H1 (cell line): Measurements from ENCODE around the gene HAO2.

ENCODE experiments used
- CHD1 ChIP-seq: IDR thresholded peaks from 2 replicates; pipeline ENCODE4 v1.6.1; 2012; ENCODE audit warnings: low read depth, low read length, improper control_type of control experiment
- CTCF ChIP-seq, 3 experiments: IDR thresholded peaks; 1 replicate in 2 of 3; 2 replicates in 1 of 3; pipeline versions ENCODE4 v1.5.1 to v1.6.1; 2011; ENCODE audit warnings: low read length in 3 of 3, mild to moderate bottlenecking in 3 of 3, inconsistent platforms in 2 of 3, low read depth in 1 of 3, moderate library complexity in 1 of 3; ENCODE audit not compliant: insufficient read depth in 1 of 3; ENCODE audit errors: control extremely low read depth in 1 of 3
- EZH2 ChIP-seq: fragments of 200-600 bp; sonication (generic); IDR thresholded peaks from 2 replicates; pipeline ENCODE4 v1.7.1; 2012; ENCODE audit warnings: low read depth, mild to moderate bottlenecking, moderate library complexity, low read length, inconsistent platforms; ENCODE audit not compliant: severe bottlenecking
- GTF2F1 ChIP-seq: IDR thresholded peaks from 2 replicates; pipeline ENCODE4 v1.6.1; 2012; ENCODE audit warnings: low read depth, low read length, improper control_type of control experiment, borderline replicate concordance
- NANOG ChIP-seq: IDR thresholded peaks from 2 replicates; pipeline ENCODE4 v1.6.1; 2011; ENCODE audit warnings: low read length, low read depth, mild to moderate bottlenecking, inconsistent platforms; ENCODE audit not compliant: insufficient read depth, poor library complexity, severe bottlenecking
- PHF8 ChIP-seq: fragments of 200-600 bp; sonication (generic); conservative IDR thresholded peaks from 2 replicates; pipeline ENCODE4 v1.7.1; 2012; ENCODE audit warnings: low read depth, mild to moderate bottlenecking, inconsistent platforms, low read length, moderate library complexity
- POLR2A ChIP-seq, 2 experiments: IDR thresholded peaks; 1 replicate in 1 of 2; 2 replicates in 1 of 2; pipeline ENCODE4 v1.6.1; 2011; ENCODE audit warnings: low read depth in 2 of 2, low read length in 2 of 2, mild to moderate bottlenecking in 2 of 2; ENCODE audit errors: control extremely low read depth in 1 of 2
- POU5F1 ChIP-seq: IDR thresholded peaks from 2 replicates; pipeline ENCODE4 v1.6.1; 2011; ENCODE audit warnings: low read depth, mild to moderate bottlenecking, low read length, moderate library complexity
- RAD21 ChIP-seq, 2 experiments: IDR thresholded peaks in 1 of 2; conservative IDR thresholded peaks in 1 of 2; 2 replicates each; pipeline ENCODE4 v1.6.1; 2011; ENCODE audit warnings: low read depth in 2 of 2, low read length in 2 of 2, improper control_type of control experiment in 1 of 2, inconsistent platforms in 1 of 2, mild to moderate bottlenecking in 1 of 2, moderate library complexity in 1 of 2
- RFX5 ChIP-seq: IDR thresholded peaks from 2 replicates; pipeline ENCODE4 v1.6.1; 2011; ENCODE audit warnings: low read depth, low read length, improper control_type of control experiment, borderline replicate concordance
- SRF ChIP-seq: IDR thresholded peaks from 2 replicates; pipeline ENCODE4 v1.6.1; 2011; ENCODE audit warnings: mild to moderate bottlenecking, low read depth, low read length, moderate library complexity
- TAF1 ChIP-seq: IDR thresholded peaks from 2 replicates; pipeline ENCODE4 v1.6.1; 2011; ENCODE audit warnings: mild to moderate bottlenecking, low read depth, low read length
- TEAD4 ChIP-seq: IDR thresholded peaks from 2 replicates; pipeline ENCODE4 v1.6.1; 2012; ENCODE audit warnings: low read depth, low read length, inconsistent platforms, mixed read lengths
- USF2 ChIP-seq: IDR thresholded peaks from 2 replicates; pipeline ENCODE4 v1.6.1; 2011; ENCODE audit warnings: low read length, improper control_type of control experiment

- TF ChIP-seq TAF1 (no peak), RAD21 (IDR thresholded peaks at IDR 0.05 in 1 of 2, conservative IDR thresholded peaks at IDR 0.05 in 1 of 2; ENCODE audit: low read depth in 2 of 2, low read length in 2 of 2) (no peak), CTCF (IDR thresholded peaks at IDR 0.05; ENCODE audit: control extremely low read depth in 1 of 3, insufficient read depth in 1 of 3, low read depth in 1 of 3, low read length in 3 of 3) (no peak), EZH2 (no peak), CHD1 (no peak), TEAD4 (no peak), USF2 (no peak), POLR2A (IDR thresholded peaks at IDR 0.05; ENCODE audit: control extremely low read depth in 1 of 2, low read depth in 2 of 2, low read length in 2 of 2) (no peak), PHF8 (no peak), POU5F1 (no peak), SRF (no peak), GTF2F1 (no peak), RFX5 (no peak), NANOG (no peak)
Observed at GRCh38 chr1:119336848-119337247, 31.7 kb upstream of the HAO2 start.
